Breast epithelium (tissue), 3 donors: ENCODE measurements around the gene ACIN1.

Experiments
- POLR2AphosphoS5 ChIP-seq, 3 donors: sonication (generic); formaldehyde crosslinking; IDR thresholded peaks; one replicate each; pipeline ENCODE4 v1.6.1; 2017; ENCODE audit warnings: antibody characterized with exemption in 3 of 3
- TF ChIP-seq, protein P1 (sequence below), 3 donors: fragments of 450-650 bp; IDR thresholded peaks; one replicate each; pipeline ENCODE4 v1.5.1; 2016 to 2017; ENCODE audit warnings: antibody characterized with exemption in 3 of 3, mild to moderate bottlenecking in 3 of 3, moderate library complexity in 3 of 3

- TF ChIP-seq, protein P1, sequence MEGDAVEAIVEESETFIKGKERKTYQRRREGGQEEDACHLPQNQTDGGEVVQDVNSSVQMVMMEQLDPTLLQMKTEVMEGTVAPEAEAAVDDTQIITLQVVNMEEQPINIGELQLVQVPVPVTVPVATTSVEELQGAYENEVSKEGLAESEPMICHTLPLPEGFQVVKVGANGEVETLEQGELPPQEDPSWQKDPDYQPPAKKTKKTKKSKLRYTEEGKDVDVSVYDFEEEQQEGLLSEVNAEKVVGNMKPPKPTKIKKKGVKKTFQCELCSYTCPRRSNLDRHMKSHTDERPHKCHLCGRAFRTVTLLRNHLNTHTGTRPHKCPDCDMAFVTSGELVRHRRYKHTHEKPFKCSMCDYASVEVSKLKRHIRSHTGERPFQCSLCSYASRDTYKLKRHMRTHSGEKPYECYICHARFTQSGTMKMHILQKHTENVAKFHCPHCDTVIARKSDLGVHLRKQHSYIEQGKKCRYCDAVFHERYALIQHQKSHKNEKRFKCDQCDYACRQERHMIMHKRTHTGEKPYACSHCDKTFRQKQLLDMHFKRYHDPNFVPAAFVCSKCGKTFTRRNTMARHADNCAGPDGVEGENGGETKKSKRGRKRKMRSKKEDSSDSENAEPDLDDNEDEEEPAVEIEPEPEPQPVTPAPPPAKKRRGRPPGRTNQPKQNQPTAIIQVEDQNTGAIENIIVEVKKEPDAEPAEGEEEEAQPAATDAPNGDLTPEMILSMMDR (IDR thresholded peaks at IDR 0.05): no peak
- no peak for TF ChIP-seq POLR2AphosphoS5 (IDR thresholded peaks at IDR 0.05)
Measured at GRCh38 chr14:23043145-23043544, 51.8 kb downstream of the ACIN1 start.
